ENCODE measurements around the gene SLC34A3.

DNA sequence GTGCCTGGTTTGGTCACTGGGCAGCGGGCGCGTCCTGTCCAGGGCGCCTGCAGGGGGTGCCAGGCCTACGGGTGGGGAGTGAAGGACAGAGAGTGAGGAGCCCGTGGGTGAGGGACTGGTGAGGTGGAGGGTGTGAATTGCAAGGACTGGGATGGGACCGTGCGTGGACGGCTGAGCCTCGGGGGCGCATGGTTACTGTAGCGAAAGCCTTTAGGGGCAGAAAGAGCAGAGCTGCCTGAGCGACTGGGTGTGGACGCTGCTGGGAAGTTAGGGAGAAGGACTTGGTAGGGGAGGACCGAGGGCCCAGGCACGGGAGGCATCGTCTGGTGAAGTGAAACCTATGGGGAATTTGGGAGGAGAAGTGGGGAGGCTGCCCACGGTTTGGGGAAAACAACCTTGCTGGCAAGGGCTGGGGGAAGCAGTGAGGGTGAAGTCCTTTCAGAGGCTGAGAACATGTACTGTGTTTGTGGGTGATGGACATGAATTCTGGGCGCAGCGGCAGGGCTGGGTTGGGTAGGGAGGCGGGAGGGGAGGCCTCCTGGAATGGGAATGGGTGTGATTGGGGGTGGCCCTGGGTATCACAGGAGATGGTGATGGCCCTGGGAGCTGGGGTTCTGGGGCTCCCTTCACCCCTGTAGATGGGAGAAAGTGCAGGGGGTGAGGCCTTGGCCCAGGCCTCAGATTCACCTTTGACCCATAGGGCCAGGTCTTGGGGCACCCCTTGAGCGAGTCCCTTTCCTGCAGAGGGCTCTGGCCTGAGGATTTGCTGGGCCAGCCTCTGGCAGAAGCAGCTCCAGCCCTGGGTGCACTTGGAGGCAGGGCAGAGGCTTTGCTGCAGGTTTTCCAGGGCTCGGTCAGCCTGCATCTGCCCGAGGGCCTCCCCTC is 45.1 kb downstream of the SLC34A3 start:
- TF ChIP-seq, protein P1, sequence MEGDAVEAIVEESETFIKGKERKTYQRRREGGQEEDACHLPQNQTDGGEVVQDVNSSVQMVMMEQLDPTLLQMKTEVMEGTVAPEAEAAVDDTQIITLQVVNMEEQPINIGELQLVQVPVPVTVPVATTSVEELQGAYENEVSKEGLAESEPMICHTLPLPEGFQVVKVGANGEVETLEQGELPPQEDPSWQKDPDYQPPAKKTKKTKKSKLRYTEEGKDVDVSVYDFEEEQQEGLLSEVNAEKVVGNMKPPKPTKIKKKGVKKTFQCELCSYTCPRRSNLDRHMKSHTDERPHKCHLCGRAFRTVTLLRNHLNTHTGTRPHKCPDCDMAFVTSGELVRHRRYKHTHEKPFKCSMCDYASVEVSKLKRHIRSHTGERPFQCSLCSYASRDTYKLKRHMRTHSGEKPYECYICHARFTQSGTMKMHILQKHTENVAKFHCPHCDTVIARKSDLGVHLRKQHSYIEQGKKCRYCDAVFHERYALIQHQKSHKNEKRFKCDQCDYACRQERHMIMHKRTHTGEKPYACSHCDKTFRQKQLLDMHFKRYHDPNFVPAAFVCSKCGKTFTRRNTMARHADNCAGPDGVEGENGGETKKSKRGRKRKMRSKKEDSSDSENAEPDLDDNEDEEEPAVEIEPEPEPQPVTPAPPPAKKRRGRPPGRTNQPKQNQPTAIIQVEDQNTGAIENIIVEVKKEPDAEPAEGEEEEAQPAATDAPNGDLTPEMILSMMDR (IDR thresholded peaks at IDR 0.05; ENCODE audit: insufficient read depth, low read depth, low read length), result no peak
- TF ChIP-seq EZH2 (IDR thresholded peaks at IDR 0.05; ENCODE audit: insufficient read depth, low read length), result no peak
